Stimulated activated CD8-positive, alpha-beta memory T cell treated with anti-CD3 and anti-CD28 coated beads, Interleukin-15, amount 100 ng/mL, for 4 hours (primary cell): ENCODE results near the gene TP53INP2.
A peak's percentile ranks its signal among the peaks of the same experiment; 100 is the strongest.
"Not testable (repeated sequence)": the region's sequence is repeated elsewhere in the genome, so short reads cannot be mapped to it uniquely, and the experiment has no call there.

Experiments used
- DNase-seq, 2 donors: peaks; one replicate each; pipeline ENCODE4 v3.0.0-alpha.2; 2020; ENCODE audit warnings: low read depth in 2 of 2

The TP53INP2 gene, protein sequence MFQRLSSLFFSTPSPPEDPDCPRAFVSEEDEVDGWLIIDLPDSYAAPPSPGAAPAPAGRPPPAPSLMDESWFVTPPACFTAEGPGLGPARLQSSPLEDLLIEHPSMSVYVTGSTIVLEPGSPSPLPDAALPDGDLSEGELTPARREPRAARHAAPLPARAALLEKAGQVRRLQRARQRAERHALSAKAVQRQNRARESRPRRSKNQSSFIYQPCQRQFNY

GRCh38 chr20:34704177-34705007 is at the start of gene TP53INP2:
TP53INP2 (plus strand) TSS chr20:34704344; CDS start chr20:34708740, 4,396 bp downstream.
- peak; percentile 65 to 68 for DNase-seq

- DNase-seq, result not testable (repeated sequence)
These were observed 45.5 kb upstream of the TP53INP2 start for GRCh38 chr20:34658654-34659053.

- DNase-seq, result not testable (repeated sequence)
These were observed 42.3 kb upstream of the TP53INP2 start for GRCh38 chr20:34661811-34662210.

DNA sequence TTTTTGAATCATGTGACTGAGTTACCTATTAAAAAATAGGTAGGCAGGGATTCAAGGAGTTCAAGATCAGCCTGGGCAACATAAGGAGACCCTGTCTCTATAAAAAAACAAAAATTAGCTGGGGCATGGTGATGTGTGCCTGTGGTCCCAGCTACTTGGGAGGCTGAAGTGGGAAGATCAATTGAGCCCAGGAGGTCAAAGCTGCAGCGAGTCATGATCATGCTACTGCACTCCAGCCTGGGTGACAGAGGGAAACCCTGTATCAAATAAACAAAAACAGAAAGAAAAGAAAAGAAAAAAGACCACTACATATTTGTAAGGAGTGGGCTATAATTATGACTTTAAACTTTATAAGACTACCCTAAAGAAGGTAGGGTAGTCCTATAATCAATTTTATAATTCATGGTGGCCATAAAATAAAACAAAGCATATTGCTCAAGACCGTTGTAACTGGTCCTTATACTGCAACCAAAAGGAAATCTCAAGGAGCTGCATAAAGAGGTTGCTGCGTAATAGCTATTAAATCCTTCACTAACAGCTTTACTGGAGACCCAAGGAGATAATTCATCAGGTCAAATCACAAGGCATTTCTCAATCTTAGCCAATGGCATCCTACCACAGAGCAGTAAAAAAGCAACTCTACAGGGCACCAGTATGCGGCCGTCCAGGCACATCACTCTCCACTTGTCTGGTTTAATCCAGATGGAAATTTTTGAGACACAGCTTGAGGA is 40.8 kb upstream of the TP53INP2 start:
- no peak for DNase-seq

GRCh38 chr20:34664751-34665150 is 39.4 kb upstream of the TP53INP2 start:
- not testable (repeated sequence) for DNase-seq

GRCh38 chr20:34669094-34669493 is 35.0 kb upstream of the TP53INP2 start:
- DNase-seq, result no peak

DNA sequence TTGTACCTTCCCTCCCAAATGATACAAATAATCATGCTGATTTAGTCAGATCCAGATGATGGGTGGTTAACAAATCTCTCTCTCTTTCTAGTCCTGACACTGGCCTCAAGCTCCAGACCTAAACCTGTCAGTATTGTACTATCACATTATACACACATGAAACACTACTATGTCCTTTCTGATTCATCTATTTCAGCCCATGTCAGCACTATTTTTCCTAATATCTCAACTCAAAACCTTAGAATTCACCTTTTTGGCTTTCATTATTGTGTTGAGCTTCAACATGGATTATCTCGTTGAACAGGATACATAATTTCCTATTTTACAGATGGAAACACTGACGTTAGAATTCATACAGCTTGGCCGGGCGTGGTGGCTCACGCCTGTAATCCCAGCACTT is 30.7 kb upstream of the TP53INP2 start:
- DNase-seq, result no peak

GRCh38 chr20:34675561-34675960 is 28.6 kb upstream of the TP53INP2 start:
- DNase-seq, result no peak

- no peak for DNase-seq
These were observed 28.0 kb upstream of the TP53INP2 start for GRCh38 chr20:34675993-34676641.

DNA sequence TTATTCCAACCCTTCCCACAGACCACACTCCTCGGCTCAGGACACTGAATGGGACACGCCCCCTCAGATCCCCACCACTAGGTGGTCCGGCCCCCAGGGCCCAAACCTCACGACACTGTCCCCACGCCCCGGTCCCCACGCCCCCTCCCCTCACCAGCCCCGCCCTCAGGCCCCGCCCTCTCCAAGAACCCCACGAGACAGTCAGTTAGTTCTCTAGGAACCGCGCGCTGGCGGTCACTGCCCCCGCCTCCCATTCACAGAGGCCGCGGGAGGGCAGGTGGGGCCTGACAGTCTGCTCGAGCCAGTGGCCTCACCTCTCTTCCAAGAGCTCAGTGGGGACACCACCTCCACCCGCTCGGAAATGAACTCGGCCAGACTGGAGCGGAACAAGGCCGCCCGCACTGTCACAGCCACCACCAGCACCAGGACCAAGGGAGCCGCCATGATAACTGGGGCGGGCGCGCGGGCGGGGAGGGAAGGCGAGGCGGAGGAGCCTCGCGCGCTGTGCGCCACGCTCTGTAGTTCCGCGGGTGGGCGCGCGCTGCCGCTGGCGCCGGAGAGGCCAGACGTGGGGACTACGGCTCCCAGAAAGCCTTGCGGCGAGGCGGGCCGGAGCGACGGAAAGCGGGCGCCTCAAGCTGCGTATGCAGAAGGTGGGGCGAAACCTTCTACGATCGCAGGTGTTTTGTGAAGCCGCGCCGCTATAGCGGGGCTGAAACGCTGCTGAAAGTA is 27.3 kb upstream of the TP53INP2 start, which contains the start of gene PIGU:
Gene PIGU, minus strand, starts transcription at position 451 of the 732 bp plus-strand sequence. Its CDS starts 7 bp downstream, at position 444.
- peak; percentile 93 to 94 for DNase-seq

DNA sequence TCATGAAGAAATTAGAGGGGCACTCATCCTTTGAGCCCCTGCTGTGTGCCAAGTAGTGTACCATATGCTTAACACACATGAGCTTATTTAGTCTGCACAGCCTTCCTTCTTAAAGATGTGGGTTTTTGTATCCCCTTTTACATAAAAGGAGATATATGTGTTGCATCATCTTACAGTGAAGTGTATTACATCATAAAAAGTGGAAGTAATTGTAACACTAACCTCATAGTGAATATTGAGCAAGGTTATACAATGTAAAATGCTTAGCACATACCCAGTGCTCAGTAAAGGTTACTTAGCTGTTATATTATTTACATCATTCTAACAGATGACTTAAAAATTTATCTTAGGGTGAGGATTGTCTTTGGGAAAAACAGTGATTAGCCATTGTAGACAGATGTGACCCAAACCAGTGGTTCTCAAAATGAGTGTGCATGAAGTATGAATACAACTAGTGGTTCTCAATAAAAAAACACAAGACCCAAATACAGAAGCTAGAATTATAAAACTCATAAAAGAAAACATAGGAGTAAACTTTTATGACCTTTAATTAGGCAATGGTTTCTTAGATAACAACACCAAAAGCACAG is 23.5 kb upstream of the TP53INP2 start:
- no peak for DNase-seq

- no peak for DNase-seq
These were observed 20.5 kb upstream of the TP53INP2 start for GRCh38 chr20:34683667-34684066.

DNA sequence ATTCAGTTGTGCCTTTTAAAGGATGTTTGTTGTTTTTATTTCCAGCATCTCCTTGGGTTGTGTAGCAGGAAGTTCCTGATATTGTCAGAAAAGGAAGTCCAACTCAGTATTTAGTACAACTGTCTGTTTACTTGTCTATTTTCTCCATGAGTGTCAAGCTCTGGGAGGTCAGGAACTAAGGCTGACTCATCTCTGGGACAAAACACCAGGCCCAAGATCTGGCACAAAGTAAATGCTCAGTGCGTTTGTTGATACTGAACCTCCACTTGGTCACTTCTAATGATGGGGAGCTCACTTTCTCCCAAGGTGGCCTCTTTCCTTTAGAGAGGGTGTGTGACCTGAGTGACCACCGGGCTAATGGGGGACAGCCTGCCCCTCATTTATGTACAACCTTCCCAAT is 14.7 kb upstream of the TP53INP2 start:
- DNase-seq, result no peak

GRCh38 chr20:34691838-34692237 is 12.3 kb upstream of the TP53INP2 start:
- DNase-seq, result no peak

DNA sequence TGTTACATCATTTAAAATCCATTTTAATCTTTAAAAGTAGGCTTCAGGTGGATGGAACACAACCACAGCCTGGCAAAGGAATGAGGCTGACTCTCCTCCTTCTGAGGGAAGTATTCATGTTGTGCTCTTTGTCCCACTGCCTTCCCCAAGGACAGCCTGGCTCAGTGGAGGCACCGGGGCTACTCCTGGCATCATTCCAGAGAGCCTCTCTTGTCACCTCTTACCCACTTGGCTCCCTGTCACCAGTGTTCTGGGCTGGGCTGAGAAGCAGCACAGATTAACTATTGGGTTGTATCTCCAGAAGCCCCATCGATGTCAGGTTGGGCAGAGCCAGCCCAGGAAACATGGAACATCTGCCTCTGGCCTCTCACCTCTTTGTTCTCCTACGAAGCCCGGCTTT is 10.7 kb upstream of the TP53INP2 start:
- no peak for DNase-seq

DNA sequence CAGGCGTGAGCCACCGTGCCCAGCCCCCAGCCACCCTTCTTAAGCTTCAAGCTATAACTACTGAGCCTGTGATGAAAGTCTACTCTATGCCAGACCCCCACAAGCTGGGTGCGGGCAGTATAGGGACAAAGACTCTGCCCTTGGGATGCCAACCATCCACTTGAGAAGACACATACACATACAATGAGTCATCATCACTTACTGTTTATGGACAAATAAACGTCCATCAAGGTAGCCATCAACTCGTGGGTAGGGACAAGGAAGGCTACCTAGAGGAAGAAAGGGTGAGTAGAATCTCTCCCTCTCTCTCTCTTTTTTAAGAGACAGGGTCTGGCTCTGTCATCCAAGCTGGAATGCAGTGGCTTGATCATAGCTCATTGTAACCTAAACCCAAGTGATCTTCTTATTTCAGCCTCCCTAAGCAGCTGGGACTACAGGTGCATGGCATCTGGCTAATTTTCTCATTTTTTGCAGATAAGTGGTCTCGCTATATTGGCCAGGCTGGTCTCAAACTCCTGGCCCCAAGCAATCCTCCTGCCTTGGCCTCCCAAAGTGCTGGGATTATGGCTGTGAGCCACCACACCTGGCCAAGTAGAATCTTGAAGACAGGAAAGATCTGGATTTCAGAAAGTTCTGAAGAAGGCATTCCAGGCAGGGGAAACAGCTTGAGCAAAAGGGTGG is 2.6 kb upstream of the TP53INP2 start:
- no peak for DNase-seq

DNA sequence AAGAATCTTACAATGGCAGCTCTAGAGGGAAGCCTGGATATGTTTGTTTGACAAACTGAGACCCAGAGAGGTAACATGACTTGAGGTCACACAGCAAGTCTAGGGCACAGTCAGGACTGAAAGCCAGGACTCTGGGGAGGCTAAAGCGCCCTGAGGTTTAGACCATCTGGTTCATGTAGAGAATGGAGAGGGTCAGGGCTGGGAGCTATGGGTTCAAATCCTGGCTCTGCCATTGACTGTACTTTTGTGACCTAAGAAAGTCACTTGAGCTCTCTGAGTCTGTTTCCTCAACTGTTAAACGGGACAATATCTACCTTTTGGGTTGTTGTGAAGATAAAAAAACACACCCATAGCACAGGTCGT is 1.1 kb upstream of the TP53INP2 start:
- DNase-seq, result no peak

GRCh38 chr20:34703424-34704176 is 544 bp upstream of the TP53INP2 start:
- DNase-seq, result peak in 1 of 2 donors; percentile 6

GRCh38 chr20:34705008-34705396 is 858 bp downstream of the TP53INP2 start:
- DNase-seq, result no peak
